Germinal center (tissue), 1 donor: ENCODE results near the gene ALG8.
A peak's percentile ranks its signal among the peaks of the same experiment; 100 is the strongest.
"Not testable (repeated sequence)": the region's sequence is repeated elsewhere in the genome, so short reads cannot be mapped to it uniquely, and the experiment has no call there.

Experiments used
- DNase-seq: peaks from one replicate; pipeline ENCODE4 v3.0.0; 2012; ENCODE audit warnings: mixed read lengths, low spot score

Gene ALG8

GRCh38 chr11:78139422-78140391 is at the start of gene ALG8:
Gene ALG8 (minus strand): TSS chr11:78139626. CDS start chr11:78139588, 38 bp downstream.
- peak; percentile 99 for DNase-seq

- peak; percentile 97 for DNase-seq
Observed at GRCh38 chr11:78188286-78189173, 49.1 kb upstream of the ALG8 start, which contains the start of the genes KCTD21 and USP35. Gene KCTD21 (minus strand): TSS chr11:78188626. CDS start chr11:78174554, 14,072 bp downstream. Gene USP35 (plus strand): TSS chr11:78188919. CDS start chr11:78196246, 7,327 bp downstream.

- DNase-seq, result peak; percentile 82
Observed at GRCh38 chr11:78187366-78188285, 48.2 kb upstream of the ALG8 start.

- no peak for DNase-seq
Observed at GRCh38 chr11:78181185-78181584, 41.8 kb upstream of the ALG8 start.

- DNase-seq, result no peak
Observed at GRCh38 chr11:78180751-78181150, 41.3 kb upstream of the ALG8 start.

- DNase-seq, result no peak
Observed at GRCh38 chr11:78179459-78180071, 40.1 kb upstream of the ALG8 start.

- DNase-seq, result no peak
Observed at GRCh38 chr11:78177216-78177615, 37.8 kb upstream of the ALG8 start.

GRCh38 chr11:78176605-78177141 is 37.2 kb upstream of the ALG8 start:
- no peak for DNase-seq

- not testable (repeated sequence) for DNase-seq
Observed at GRCh38 chr11:78175862-78176261, 36.4 kb upstream of the ALG8 start.

GRCh38 chr11:78171951-78172350 is 32.5 kb upstream of the ALG8 start:
- DNase-seq, result no peak

- no peak for DNase-seq
Observed at GRCh38 chr11:78170874-78171549, 31.6 kb upstream of the ALG8 start.

- no peak for DNase-seq
Observed at GRCh38 chr11:78170413-78170812, 31.0 kb upstream of the ALG8 start.

- DNase-seq, result no peak
Observed at GRCh38 chr11:78168539-78169477, 29.4 kb upstream of the ALG8 start.

GRCh38 chr11:78166855-78167469 is 27.5 kb upstream of the ALG8 start:
- no peak for DNase-seq

- DNase-seq, result no peak
Observed at GRCh38 chr11:78164471-78164870, 25.0 kb upstream of the ALG8 start.

- DNase-seq, result no peak
Observed at GRCh38 chr11:78163828-78164227, 24.4 kb upstream of the ALG8 start.

- no peak for DNase-seq
Observed at GRCh38 chr11:78161962-78162371, 22.5 kb upstream of the ALG8 start.

- no peak for DNase-seq
Observed at GRCh38 chr11:78161346-78161745, 21.9 kb upstream of the ALG8 start.
